ENCODE results near the gene POPDC3. TPM values are rescaled to one million over a fixed set of nuclear protein-coding genes. Genes with fewer than 3 reads are reported as not detected.

Gene POPDC3
- total RNA-seq, 1 experiment from 2014 or later = 7.9 TPM

- H3K27ac Mint-ChIP-seq (ENCODE audit: low read depth, unreplicated experiment) = no peak overlapping the region
- no peak overlapping the region for H3K4me3 Mint-ChIP-seq (ENCODE audit: unreplicated experiment)
- no TSS peak for BruUV-seq (replicated peaks)
- no peak for DNase-seq (ENCODE audit: unreplicated experiment)
- CTCF ChIA-PET = no interaction called here
- H3K27me3 Mint-ChIP-seq (ENCODE audit: insufficient read depth, unreplicated experiment) = no peaks in the 10 kb centered on the region
- POLR2A ChIA-PET = no interaction called here
- TF ChIP-seq CTCF (IDR thresholded peaks at IDR 0.05; ENCODE audit: unreplicated experiment) = no peak
- H3K36me3 Mint-ChIP-seq (ENCODE audit: insufficient read depth, unreplicated experiment) = no peaks in the 10 kb centered on the region
- intact Hi-C loops (cut with micrococcal nuclease) = no loop called here
- no peaks in the 10 kb centered on the region for H3K4me1 Mint-ChIP-seq (ENCODE audit: insufficient read depth, unreplicated experiment)
- no peaks in the 10 kb centered on the region for H3K9me3 Mint-ChIP-seq (ENCODE audit: unreplicated experiment)
Measured at GRCh38 chr6:105151644-105152043, 28.2 kb downstream of the POPDC3 start.

- intact Hi-C loops (cut with micrococcal nuclease) = loop anchor here (5.0 kb wide), 2 partner anchors 39 to 224 kb away; no protein-coding TSS in a partner anchor
- Mint-ChIP-seq H3K27ac (ENCODE audit: low read depth, unreplicated experiment) (no peak overlapping the region), H3K4me3 (ENCODE audit: unreplicated experiment) (peak overlapping the region; percentile 12), H3K9me3 (ENCODE audit: unreplicated experiment) (no peaks in the 10 kb centered on the region), H3K27me3 (ENCODE audit: insufficient read depth, unreplicated experiment) (peaks cover 12% of the 10 kb centered on the region), H3K36me3 (ENCODE audit: insufficient read depth, unreplicated experiment) (no peaks in the 10 kb centered on the region), H3K4me1 (ENCODE audit: insufficient read depth, unreplicated experiment) (no peaks in the 10 kb centered on the region)
- BruUV-seq (replicated peaks) = no TSS peak
- DNase-seq (ENCODE audit: unreplicated experiment) = no peak
- ChIA-PET CTCF (interaction anchor here (0.5 kb wide), 1 partner anchor 612 kb away, joined by 4 read pairs; no protein-coding TSS in a partner anchor), POLR2A (interaction anchor here (0.5 kb wide), 1 partner anchor 223 kb away, joined by 3 read pairs; no protein-coding TSS in a partner anchor)
- TF ChIP-seq CTCF (IDR thresholded peaks at IDR 0.05; ENCODE audit: unreplicated experiment) = no peak
Measured at GRCh38 chr6:105138141-105138540, 41.7 kb downstream of the POPDC3 start.

GRCh38 chr6:105137388-105137787 is 42.4 kb downstream of the POPDC3 start:
- peak overlapping the region; percentile 68 for H3K4me3 Mint-ChIP-seq (ENCODE audit: unreplicated experiment)
- no peaks in the 10 kb centered on the region for H3K9me3 Mint-ChIP-seq (ENCODE audit: unreplicated experiment)
- TF ChIP-seq CTCF (IDR thresholded peaks at IDR 0.05; ENCODE audit: unreplicated experiment) = no peak
- H3K27me3 Mint-ChIP-seq (ENCODE audit: insufficient read depth, unreplicated experiment) = peaks cover 12% of the 10 kb centered on the region
- ChIA-PET CTCF (interaction anchor here (0.9 to 1.5 kb wide), 2 partner anchors 16 to 49 kb away, joined by 4 to 7 read pairs; no protein-coding TSS in a partner anchor), POLR2A (no interaction called here)
- intact Hi-C loops (cut with micrococcal nuclease) = loop anchor here (5.0 kb wide), 2 partner anchors 40 to 225 kb away; no protein-coding TSS in a partner anchor
- H3K36me3 Mint-ChIP-seq (ENCODE audit: insufficient read depth, unreplicated experiment) = no peaks in the 10 kb centered on the region
- no peak for DNase-seq (ENCODE audit: unreplicated experiment)
- no peak overlapping the region for H3K27ac Mint-ChIP-seq (ENCODE audit: low read depth, unreplicated experiment)
- H3K4me1 Mint-ChIP-seq (ENCODE audit: insufficient read depth, unreplicated experiment) = no peaks in the 10 kb centered on the region
- no TSS peak for BruUV-seq (replicated peaks)

- ChIA-PET POLR2A (interaction anchor here (0.6 to 1.0 kb wide), 2 partner anchors 9 to 1977 kb away, joined by 3 to 4 read pairs; no protein-coding TSS in a partner anchor), CTCF (interaction anchor here (0.9 to 1.5 kb wide), 2 partner anchors 16 to 49 kb away, joined by 4 to 7 read pairs; no protein-coding TSS in a partner anchor)
- DNase-seq (ENCODE audit: unreplicated experiment) = peak; percentile 32
- H3K9me3 Mint-ChIP-seq (ENCODE audit: unreplicated experiment) = no peaks in the 10 kb centered on the region
- peaks cover 6% of the 10 kb centered on the region for H3K27me3 Mint-ChIP-seq (ENCODE audit: insufficient read depth, unreplicated experiment)
- BruUV-seq (replicated peaks) = no TSS peak
- no peaks in the 10 kb centered on the region for H3K36me3 Mint-ChIP-seq (ENCODE audit: insufficient read depth, unreplicated experiment)
- peak; percentile 15 for TF ChIP-seq CTCF (IDR thresholded peaks at IDR 0.05; ENCODE audit: unreplicated experiment)
- no peak overlapping the region for H3K27ac Mint-ChIP-seq (ENCODE audit: low read depth, unreplicated experiment)
- H3K4me3 Mint-ChIP-seq (ENCODE audit: unreplicated experiment) = peak overlapping the region; percentile 68
- intact Hi-C loops (cut with micrococcal nuclease) = loop anchor here (5.0 kb wide), 2 partner anchors 41 to 226 kb away; no protein-coding TSS in a partner anchor
- H3K4me1 Mint-ChIP-seq (ENCODE audit: insufficient read depth, unreplicated experiment) = no peaks in the 10 kb centered on the region
Measured at GRCh38 chr6:105136431-105137350, 43.1 kb downstream of the POPDC3 start.
